Ectodermal cell (in vitro differentiated cells): Measurements from ENCODE around the gene ZNF784.
A peak's percentile ranks its signal among the peaks of the same experiment; 100 is the strongest.

ENCODE experiments used
- H3K27ac ChIP-seq: 2 replicates; pipeline ENCODE4 v1.7.0; 2013; ENCODE audit warnings: mild to moderate bottlenecking, low read depth, low read length; ENCODE audit not compliant: insufficient read depth, poor library complexity, severe bottlenecking
- H3K27me3 ChIP-seq: 2 replicates; pipeline ENCODE4 v1.7.0; 2013; ENCODE audit warnings: mild to moderate bottlenecking, low read length; ENCODE audit not compliant: insufficient read depth, control insufficient read depth, poor library complexity, severe bottlenecking
- H3K36me3 ChIP-seq: one replicate; pipeline ENCODE4 v1.7.0; 2013; ENCODE audit warnings: low read length; ENCODE audit not compliant: control insufficient read depth, insufficient read depth
- H3K4me1 ChIP-seq: one replicate; pipeline ENCODE4 v1.7.0; 2013; ENCODE audit warnings: low read length; ENCODE audit not compliant: control insufficient read depth, insufficient read depth
- H3K4me3 ChIP-seq: 2 replicates; pipeline ENCODE4 v1.7.0; 2013; ENCODE audit warnings: low read depth, low read length, control low read depth; ENCODE audit not compliant: insufficient read depth
- H3K9me3 ChIP-seq: 2 replicates; pipeline ENCODE4 v1.7.0; 2013; ENCODE audit warnings: mild to moderate bottlenecking, low read length, moderate library complexity; ENCODE audit not compliant: control insufficient read depth
- WGBS, 2 experiments: methylation state at CpG; one replicate each; pipeline ENCODE4 v1.1.7; 2013; ENCODE audit warnings: missing lambda C conversion rate in 2 of 2; 5-methylcytosine and 5-hydroxymethylcytosine counted together

ZNF784 gene

DNA sequence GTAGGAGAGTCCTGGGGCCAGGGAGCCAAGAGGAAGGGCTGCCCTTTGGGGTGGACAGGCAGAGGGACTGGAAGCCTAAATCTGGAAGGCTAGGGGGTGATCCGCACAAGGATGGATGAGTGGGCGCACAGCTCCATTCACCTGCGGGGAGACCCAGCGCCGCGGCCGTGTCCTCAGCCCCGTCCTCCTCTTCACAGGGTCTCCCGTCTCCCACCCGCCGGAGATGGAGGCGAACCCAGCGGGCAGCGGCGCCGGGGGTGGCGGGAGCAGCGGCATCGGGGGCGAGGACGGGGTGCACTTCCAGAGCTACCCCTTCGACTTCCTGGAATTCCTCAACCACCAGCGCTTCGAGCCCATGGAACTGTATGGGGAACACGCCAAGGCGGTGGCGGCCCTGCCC, 11.0 kb downstream of the ZNF784 start:
- H3K9me3 ChIP-seq, result no peaks in the 10 kb centered on the region
- H3K27me3 ChIP-seq, result no peaks in the 10 kb centered on the region
- 96 to 97% methylated on average over 27 of the region's 27 CpGs for WGBS, 2 experiments
- H3K36me3 ChIP-seq, result peaks cover 20% of the 10 kb centered on the region
- no peak overlapping the region for H3K27ac ChIP-seq
- no peaks in the 10 kb centered on the region for H3K4me1 ChIP-seq
- no peak overlapping the region for H3K4me3 ChIP-seq

- peaks cover 16% of the 10 kb centered on the region for H3K36me3 ChIP-seq
- H3K4me3 ChIP-seq, result no peak overlapping the region
- no peaks in the 10 kb centered on the region for H3K27me3 ChIP-seq
- no peaks in the 10 kb centered on the region for H3K4me1 ChIP-seq
- no peak overlapping the region for H3K27ac ChIP-seq
- 96 to 98% methylated on average over 3 of the region's 3 CpGs for WGBS, 2 experiments
- no peaks in the 10 kb centered on the region for H3K9me3 ChIP-seq
Observed at GRCh38 chr19:55611983-55612645, 12.3 kb downstream of the ZNF784 start.

DNA sequence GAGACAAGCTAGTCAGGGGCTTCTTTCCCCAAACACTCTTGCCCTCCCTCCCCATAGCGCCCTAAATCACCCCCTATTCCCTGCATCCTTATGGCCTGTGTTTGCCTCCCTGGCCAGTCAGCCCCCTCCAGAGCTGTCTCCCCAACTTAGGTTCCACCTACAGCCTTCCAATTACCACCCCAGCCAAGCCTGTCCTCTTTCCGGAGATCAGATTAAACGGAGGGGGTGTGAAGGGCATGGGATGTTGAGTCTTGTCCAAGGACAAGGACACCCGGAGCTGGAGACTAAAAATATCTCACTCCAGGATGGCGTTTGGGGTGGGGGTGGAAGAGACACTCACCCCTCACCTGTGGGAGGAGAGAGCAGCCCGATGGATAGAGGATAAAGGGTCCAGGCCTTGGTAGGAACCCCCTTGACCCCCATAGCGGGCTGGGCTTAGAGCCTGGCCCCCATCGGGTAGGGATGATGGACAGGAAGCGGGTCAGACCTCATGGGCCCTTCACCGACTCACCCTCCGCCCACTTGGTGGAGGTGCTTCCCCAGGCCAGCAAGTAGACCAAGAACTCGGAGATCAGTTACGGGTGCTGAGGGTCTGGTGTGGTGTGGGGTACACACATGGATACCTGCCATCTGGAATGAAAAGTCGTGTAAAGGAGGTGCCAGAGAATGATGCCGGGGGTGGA, 12.9 kb downstream of the ZNF784 start:
- H3K36me3 ChIP-seq, result peaks cover 16% of the 10 kb centered on the region
- H3K4me1 ChIP-seq, result peaks cover 4% of the 10 kb centered on the region
- H3K27me3 ChIP-seq, result no peaks in the 10 kb centered on the region
- H3K9me3 ChIP-seq, result no peaks in the 10 kb centered on the region
- H3K4me3 ChIP-seq, result no peak overlapping the region
- 95 to 96% methylated on average over 15 of the region's 15 CpGs for WGBS, 2 experiments
- H3K27ac ChIP-seq, result no peak overlapping the region

DNA sequence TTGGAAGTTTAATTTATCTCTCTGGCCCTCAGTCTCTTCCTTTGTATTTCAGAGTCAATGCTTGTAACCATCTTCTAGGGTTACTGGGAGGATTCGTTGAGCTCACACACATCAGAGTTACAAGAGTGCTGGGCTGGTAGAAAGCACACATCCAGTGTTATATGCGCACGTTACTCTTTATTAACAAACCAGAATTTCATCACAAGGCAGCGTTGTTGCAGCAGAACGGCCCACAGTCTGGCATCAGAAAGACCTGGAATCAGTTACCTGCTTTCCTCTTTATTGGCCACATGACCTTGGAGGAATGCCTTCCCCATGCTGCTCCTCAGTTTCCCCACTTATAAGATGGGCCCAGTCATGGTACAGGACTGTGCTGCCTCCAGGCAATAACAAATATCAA, 15.0 kb downstream of the ZNF784 start:
- Histone ChIP-seq H3K4me3 (no peak overlapping the region), H3K27ac (no peak overlapping the region), H3K4me1 (peaks cover 6% of the 10 kb centered on the region), H3K9me3 (no peaks in the 10 kb centered on the region), H3K36me3 (peaks cover 11% of the 10 kb centered on the region), H3K27me3 (no peaks in the 10 kb centered on the region)
- WGBS, 2 experiments, result 95% methylated on average over 5 of the region's 5 CpGs

- H3K4me1 ChIP-seq, result peaks cover 6% of the 10 kb centered on the region
- no peaks in the 10 kb centered on the region for H3K27me3 ChIP-seq
- H3K9me3 ChIP-seq, result no peaks in the 10 kb centered on the region
- H3K27ac ChIP-seq, result no peak overlapping the region
- peaks cover 6% of the 10 kb centered on the region for H3K36me3 ChIP-seq
- H3K4me3 ChIP-seq, result peak overlapping the region; percentile 87
- WGBS, 2 experiments, result 90 to 93% methylated on average over 9 of the region's 9 CpGs
Observed at GRCh38 chr19:55606817-55607216, 17.5 kb downstream of the ZNF784 start.

- Histone ChIP-seq H3K9me3 (no peaks in the 10 kb centered on the region), H3K27ac (no peak overlapping the region), H3K36me3 (peaks cover 6% of the 10 kb centered on the region), H3K27me3 (no peaks in the 10 kb centered on the region), H3K4me3 (peak overlapping the region; percentile 87), H3K4me1 (peaks cover 6% of the 10 kb centered on the region)
- 35 to 41% methylated on average over 12 of the region's 12 CpGs for WGBS, 2 experiments
Observed at GRCh38 chr19:55606471-55606787, 17.9 kb downstream of the ZNF784 start.

DNA sequence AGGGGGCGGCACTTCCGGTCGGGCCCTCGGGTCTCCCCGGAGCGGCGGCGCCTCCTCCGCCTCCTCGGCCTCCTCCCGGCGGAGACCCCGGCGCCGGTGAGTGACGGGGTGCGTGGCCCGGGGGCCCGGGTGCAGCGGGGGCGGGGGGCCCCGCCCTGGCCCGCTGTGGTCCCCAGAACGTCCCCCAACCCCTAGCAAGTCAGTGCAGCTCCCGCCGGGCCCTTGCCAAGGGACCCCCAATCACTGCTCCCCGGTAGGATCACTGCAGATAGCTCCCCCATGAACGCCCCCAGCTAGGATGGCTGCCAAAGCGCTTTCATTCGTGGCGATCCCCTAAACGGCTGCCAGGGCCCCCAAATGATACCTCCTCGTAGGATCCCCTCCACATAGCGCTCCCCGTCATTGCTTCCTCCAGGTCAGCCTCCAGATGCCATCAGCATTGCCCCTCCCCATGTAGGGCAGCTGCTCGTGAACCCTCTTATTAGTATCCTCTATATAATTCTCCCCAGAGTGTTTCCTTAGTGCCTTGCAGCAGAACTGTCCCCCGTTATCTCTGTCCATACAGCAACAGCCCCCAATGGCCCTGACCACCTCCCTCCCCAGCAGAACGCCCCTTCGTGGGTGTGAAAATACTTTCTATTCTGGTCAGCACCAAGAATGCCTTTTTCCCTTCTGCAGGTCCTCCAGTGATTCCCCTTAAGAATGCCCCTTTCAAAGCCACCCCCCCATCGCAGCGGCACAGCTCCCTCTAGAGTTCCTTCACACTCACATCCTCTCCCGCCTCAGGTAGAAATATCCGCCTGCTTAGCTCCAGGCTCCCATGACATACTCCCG, 18.5 kb downstream of the ZNF784 start, which contains the start of gene ZNF865:
Gene ZNF865, plus strand, starts transcription at position 11 of the 834 bp plus-strand sequence. CDS start 7,972 bp downstream, outside the sequence.
- Histone ChIP-seq H3K27me3 (no peaks in the 10 kb centered on the region), H3K4me3 (peak within 1 kb of the TSS; percentile 87), H3K9me3 (no peaks in the 10 kb centered on the region), H3K27ac (peak within 1 kb of the TSS; percentile 97), H3K36me3 (peaks cover 6% of the 10 kb centered on the region), H3K4me1 (peaks cover 8% of the 10 kb centered on the region)
- 1% methylated on average over 44 of the region's 44 CpGs for WGBS, 2 experiments

DNA sequence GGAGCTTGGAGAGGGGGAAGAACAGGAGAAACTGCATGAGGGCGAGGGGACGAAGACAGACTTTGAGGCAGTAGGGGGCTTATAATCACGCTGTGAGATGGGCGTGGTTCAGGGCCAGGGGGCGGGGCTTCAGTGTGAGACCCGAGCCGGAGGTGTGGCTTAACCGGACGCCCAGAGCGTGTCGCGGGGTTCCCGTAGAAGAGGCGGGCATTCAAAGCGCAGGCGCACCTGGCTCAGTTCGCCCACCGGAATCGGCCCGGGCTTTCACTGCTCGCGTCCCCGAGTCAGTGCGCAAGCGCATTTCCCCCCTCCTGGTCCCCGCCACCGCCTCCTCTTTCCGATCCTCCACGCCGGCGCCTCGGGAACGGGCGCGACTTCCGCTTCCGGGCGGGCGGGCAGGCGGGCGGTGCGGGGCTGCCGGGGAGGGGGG, 19.1 kb downstream of the ZNF784 start:
- H3K36me3 ChIP-seq, result peaks cover 6% of the 10 kb centered on the region
- H3K27me3 ChIP-seq, result no peaks in the 10 kb centered on the region
- 0% methylated on average over 43 of the region's 43 CpGs for WGBS, 2 experiments
- H3K4me3 ChIP-seq, result peak overlapping the region; percentile 87
- H3K9me3 ChIP-seq, result no peaks in the 10 kb centered on the region
- H3K4me1 ChIP-seq, result peaks cover 9% of the 10 kb centered on the region
- peak overlapping the region; percentile 97 for H3K27ac ChIP-seq

DNA sequence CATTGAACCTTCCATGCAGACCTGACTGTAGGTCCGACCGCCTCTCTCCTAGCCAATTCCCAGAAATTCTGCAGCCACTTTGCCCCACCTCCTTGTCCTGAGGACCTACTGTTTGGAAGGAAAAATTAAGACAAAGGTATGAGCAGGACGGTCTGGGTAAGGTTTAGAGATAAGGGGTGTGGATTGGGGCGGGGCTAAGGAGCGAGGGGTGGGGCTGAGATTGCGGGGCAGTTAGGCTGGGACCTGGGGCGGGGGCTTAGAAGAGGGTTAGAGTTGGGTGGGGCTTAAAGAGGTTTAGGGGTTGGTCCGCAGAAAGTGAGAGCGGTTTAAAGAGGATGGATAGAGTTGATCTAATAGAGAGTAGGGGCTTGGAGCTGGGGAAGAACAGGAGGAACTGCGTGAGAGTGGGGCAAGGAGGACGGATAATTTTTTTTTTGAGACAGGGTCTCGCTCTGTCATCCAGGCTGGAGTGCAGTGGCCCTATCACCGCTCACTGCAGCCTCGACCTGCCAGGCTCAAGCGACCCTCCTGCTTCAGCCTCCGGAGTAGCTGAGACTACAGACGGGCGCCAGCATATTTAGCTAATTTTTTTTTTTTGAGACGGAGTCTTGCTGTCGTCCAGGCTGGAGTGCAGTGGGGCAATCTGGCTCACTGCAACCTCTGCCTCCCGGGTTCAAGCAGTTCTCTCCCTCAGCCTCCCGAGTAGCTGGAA, 20.6 kb downstream of the ZNF784 start:
- Histone ChIP-seq H3K27me3 (no peaks in the 10 kb centered on the region), H3K9me3 (no peaks in the 10 kb centered on the region), H3K4me1 (peaks cover 9% of the 10 kb centered on the region), H3K36me3 (no peaks in the 10 kb centered on the region), H3K4me3 (no peak overlapping the region), H3K27ac (no peak overlapping the region)
- WGBS, 2 experiments, result 88 to 90% methylated on average over 22 of the region's 22 CpGs
